NCI-H1930 (cell line): ENCODE results near the gene MTHFR.
"Not testable (repeated sequence)": the region's sequence is repeated elsewhere in the genome, so short reads cannot be mapped to it uniquely, and the experiment has no call there.

Experiments used
- DNase-seq, 2 experiments: peaks; one replicate each; lab custom pipeline; 2025; lab: John Stamatoyannopoulos, UW

The MTHFR gene

DNA sequence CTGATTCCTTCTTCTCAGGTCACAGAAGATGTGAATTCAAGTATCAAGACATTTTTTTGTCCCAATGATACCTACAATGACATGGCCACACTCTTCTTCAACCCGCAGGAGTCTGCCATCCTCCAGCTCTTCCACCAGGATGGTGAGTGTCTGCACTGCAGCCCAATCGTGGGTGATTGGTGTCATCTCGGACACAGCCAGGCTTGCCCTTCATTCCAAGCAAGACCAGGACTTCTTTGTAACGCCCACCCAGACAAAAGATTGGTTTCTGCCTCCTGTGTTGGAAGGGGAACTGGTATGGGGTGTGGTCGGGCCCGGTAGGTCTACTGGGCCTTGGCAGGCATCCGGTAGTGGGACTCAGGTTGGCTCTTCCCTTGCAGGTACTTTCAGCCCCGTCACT is 27.7 kb upstream of the MTHFR start:
- DNase-seq: no peak

DNA sequence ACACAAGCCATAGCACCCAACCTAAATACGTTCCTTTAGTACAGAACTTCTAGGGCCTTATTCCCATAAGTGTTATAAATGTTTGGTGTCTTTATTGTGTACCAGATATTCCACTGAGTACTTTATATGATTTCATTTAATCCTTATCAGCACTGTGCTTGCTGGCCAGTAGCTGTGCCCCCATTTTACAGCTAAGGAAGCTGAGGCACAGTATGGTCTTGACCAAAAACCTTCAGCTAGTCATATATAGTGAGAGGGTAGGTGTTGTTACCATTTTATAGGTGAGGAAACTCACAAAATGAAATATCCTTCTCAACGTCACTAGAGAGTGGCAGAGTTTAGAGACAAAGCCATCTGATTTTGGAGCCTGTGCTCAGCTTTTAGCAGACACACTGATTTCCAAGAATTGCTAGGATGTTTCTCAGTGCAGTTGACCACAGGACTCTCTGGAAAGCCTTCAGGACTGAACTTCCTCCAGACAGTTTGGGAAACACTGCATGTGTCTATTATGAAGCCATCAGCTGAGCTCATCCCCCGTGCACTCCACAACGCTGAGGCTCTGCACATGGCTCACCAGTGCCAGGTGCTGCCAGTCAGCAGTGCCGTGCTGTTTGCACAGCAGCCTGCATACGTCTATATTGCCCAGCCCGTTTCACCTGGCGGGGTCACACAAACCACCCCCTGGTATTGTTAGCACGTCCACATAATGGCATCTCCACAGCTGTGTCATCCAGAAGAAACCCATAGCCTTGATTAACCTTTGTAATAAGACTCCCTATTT is 26.4 kb upstream of the MTHFR start:
- DNase-seq: no peak

DNA sequence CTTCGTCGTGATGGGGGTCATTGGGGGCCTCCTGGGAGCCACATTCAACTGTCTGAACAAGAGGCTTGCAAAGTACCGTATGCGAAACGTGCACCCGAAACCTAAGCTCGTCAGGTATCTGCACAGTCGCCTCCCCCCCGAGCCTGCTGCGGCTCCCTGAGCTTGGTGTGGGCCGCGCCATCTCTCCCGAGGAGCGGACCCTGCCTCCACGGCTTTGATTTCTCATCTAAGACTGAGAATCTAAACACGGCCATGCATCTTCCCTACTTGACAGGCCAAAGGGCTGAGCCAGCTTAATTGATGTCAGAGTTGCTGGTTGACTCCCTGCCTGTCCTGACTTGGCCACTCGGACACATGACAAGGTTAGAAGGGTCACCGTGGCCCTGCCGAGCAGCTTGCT is 22.7 kb upstream of the MTHFR start:
- no peak for DNase-seq

DNA sequence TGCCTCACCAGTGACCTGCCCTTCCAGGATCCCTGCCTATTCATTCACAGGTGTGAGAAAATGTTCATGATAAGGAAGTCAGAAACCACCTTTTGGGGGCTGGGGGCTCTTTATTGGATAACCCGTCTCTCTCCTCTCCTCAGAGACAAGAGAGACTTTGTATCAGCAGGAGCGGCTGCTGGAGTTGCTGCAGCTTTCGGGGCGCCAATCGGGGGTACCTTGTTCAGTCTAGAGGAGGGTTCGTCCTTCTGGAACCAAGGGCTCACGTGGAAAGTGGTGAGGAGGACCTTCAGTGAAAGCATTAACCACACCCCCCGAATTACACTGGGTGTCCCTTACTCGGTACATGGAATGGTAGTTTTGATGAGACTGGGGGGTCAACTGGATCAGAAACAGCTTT is 21.2 kb upstream of the MTHFR start:
- DNase-seq: no peak

DNA sequence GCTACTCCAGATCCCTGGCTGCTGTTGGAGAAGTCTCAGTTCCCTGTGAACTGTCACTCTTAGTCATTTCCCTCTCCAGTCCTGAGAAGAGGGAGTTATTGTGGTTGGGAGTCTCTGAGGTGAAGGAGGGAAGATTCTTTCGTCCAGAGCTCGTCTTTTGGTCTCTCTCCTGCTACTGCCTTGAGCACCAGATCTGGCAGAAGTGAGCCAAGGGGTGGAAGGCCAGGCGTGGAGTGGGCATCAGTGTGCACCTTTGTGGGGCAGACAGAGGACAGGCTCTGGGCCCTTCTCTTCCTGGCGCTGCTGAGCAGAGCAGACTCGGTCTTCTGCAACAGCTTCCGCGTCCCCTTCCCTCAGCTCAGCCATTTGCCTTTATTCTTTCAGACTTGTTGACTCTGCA is 19.4 kb upstream of the MTHFR start:
- no peak for DNase-seq

DNA sequence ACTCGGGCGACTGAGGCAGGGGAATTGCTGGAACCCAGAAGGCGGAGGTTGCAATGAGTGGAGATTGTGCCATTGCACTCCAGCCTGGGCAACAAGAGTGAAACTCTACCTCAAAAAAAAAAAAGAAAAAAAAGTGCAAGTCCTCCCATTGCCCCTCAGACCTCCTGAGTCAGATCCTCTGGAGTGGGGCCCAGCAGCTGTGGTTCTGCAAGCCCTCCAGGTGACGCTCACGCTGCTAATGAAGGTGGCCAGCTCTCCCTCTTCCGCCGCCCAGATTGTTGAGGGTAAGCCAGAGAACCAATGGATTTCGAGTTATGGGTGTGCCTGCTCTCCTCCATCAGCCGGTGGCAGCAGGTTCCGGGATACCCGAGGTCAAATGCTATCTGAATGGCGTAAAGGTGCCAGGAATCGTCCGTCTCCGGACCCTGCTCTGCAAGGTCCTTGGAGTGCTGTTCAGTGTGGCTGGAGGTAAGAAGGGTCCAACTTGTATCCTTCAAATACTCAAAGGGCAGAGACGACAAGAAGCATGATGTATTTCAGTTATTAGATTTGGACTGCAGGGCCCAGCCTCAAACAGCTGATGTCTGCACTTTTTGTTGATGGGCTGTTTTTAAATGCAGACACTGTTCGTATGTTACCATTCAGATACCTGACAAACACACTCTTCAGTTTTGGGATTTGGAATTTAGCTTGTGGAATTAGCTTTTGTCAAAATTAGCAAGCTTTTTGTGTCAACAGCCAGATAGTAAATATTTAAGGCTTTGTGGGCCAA is 17.8 kb upstream of the MTHFR start:
- DNase-seq: no peak

DNA sequence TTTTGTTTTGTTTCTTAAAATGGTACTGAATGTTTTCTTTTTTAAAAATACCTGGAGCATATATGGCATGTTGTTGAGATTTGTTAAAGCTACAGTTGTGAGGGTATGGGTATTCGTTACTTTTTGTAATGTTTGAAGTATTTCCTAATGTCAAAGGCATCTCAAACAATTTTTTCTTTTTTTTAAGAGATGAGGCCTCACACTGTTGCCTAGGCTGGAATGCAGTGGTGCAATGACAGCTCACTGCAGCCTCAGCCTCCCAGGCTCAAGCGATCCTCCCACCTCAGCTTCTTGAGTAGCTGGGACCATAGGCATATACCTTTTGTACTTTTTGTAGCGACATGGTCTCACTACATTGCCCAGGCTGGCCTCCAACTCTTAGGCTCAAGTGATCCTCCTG is 16.3 kb upstream of the MTHFR start:
- no peak for DNase-seq

DNA sequence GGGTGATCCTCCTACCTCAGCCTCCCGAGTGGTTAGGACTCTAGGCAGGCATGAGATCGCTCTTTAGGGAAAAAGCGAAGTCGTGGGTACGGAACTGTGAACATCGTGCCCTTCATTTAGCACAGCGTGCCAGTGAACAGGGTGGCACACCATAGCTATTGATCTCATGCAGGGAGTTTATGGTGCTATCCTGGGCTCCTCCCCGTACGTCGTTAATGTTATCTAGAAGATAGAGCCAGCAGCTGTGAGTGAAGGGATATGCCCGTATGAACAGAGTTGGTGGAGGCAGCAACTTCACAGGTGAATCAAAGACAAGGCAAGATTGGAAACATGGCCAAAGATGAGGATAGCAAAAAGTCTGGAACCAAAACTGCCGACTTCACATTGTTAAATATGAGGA is 11.4 kb upstream of the MTHFR start:
- DNase-seq: no peak

DNA sequence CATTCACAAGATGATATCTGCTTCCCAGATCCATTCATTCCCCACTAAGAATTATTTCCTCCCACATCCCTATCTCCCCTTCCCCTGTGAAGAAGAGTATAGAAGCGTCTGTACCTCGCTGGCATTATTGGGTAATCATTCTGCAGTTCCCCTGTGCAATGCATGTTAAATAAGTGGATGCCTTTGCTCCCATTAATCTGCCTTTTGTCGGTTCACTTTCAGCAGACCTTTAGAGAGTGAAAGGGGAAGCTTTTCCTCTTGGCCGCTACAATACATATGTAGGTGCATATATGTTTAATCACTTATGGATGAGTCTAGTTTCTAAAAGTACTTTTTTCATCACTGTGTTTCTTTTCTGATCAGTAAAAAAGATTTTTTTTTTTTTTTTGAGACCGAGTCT is 7.3 kb upstream of the MTHFR start:
- no peak for DNase-seq

DNA sequence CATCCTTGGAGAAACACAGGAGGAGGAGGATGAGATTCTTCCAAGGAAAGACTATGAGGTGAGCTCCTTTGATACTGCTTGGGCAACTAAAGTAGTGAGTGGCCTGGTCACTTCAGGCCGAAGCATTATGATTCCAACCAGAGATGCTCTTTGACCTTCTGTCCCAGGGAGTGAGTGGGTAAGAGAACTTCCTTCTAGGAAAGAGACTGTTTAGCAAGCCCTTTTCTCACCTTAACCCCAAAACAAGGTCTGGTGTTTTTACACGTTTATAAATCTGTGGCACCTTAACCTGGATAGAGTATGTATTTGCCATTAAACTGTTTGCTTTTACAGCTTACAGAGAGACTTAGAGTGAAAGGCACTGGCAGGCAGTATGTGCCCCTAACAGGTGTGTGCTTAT is 1.4 kb upstream of the MTHFR start:
- DNase-seq: no peak

DNA sequence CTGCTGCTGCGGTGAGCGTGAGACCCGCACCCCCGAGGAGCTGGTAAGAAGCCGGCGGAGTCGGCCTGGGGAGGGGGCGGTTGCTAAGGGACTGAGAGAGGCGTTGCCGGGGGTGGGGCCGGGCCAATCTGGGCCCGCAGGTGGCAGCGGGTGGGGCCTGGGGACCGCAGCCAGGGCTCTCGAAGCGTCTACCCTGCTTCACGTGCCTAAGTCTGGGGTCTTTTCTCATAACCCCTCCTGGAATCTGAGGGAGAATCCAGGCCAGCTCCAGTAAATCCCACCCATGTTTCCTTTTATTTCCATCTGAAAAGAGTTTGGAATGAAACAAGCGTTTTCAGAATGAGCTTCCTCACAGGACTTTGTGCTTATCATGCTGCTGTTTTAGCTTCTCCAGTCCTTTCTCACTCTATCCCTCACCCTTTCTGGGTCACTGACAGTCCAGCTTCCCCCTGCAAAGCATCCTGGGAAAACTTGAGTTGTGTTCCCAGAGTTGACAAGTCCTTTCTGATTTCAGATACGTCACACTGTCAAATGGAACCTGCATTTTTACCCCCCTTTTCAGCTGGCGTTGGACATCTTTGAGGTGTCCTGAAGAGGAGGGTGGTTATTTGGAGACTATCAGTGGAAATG is 658 bp upstream of the MTHFR start:
- no peak for DNase-seq

DNA sequence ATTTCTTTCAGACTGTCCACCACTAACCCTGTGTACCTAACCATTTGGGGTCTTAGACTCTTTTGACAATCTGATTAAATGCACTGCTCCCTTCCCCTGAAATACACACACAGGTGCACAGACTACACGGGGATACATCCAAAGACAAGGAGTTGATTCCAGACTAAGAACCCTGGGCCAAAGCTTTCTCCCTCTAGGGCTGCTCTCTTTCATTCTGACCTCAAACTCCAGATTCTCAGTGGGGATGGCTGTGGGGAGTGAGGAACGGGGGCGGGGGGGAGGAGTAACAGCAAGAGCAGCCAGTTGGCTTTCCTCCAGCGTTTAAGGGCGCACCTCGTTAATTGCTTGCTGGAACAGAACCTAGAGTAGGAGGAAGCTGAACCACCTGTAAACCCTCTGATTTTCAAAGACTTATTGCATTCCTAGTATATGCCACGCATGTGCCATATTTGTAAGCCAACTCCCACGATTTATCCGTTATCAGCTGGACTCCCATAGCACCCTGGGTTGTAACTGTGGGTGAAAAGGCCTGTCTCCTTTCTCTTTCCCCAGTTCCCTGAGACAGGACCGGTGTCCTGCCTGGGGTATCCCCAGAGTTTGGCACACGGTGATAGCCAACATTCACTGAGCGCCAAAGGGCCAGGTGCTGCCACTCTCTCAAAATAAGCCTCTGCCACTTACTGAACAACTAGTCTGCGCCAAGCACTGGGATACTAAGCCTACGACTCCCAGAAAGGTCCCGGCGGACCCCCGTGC is 920 bp downstream of the MTHFR start:
- DNase-seq: no peak

DNA sequence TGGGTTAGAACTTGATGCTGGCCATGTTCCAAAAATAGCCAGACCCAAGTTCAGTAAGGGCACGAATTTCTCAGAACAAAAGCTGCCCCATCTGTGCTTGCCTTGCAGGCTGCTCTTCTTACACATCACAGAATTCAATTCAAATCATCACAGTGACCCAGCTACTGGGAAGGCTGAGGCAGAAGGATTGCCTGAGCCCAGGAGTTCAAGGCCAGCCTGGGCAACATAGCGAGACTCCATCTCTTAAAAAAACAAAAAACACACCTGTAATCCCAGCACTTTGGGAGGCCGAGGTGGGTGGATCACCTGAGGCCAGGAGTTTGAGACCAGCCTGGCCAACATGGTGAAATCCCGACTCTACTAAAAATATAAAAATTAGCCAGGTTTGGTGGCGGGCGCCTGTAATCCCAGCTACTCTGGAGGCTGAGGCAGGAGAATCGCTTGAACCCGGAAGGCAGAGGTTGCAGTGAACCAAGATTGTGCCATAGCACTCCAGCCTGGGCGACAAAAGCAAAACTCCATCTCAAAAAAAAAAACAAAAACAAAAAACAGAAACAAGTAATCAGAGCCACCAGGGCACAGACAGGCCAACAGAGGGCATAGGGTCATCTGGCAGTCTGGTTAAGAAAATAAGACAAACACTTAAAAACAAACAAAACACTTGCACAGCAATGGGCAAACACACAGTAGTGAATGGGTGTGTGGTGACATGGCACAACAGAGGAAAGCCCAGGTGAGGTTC is 1.7 kb downstream of the MTHFR start:
- DNase-seq: not testable (repeated sequence)

DNA sequence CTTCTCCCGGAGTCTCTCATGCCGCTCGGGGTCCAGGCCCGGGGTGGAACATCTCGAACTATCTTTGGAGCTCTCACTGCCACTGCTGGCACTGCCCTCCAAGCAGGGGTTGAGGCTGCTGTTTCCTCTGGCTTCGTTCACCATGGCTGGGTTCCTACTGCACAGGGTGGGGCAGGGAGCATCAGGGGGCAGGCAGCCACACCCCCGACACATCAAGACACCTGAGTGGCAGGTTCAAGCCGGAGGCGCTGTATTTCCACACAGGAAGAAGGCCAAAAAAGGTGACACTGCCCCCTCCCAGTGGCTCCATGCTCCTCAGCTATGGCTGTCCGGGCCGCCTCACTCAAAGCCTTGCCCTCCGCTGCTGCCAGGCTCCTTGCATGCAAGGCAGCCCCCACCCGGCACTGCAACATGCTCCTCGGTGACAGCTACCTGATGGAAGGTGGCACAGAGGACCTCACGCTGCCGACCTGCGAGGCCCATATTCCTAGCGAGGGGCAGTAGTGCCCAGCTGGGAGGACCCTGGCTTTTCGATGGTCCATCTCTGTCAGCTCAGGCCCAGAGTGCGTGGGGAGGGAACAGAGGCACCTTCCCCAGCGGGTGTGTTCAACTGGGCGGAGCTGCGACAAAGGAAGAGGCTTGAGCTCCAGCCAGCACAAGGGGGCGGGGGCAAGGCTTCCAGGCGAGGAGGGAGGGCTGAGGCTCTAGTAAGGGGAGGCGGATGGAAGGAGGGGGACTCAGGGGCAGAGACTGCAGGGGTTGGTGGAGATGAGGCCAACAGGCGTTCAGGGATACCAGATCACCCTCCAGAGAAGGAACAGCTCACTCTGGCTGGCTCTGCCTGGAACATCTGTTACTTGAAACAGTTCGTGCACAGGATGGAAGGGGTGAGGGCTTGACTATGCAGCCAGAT is 2.5 kb downstream of the MTHFR start:
- no peak for DNase-seq

DNA sequence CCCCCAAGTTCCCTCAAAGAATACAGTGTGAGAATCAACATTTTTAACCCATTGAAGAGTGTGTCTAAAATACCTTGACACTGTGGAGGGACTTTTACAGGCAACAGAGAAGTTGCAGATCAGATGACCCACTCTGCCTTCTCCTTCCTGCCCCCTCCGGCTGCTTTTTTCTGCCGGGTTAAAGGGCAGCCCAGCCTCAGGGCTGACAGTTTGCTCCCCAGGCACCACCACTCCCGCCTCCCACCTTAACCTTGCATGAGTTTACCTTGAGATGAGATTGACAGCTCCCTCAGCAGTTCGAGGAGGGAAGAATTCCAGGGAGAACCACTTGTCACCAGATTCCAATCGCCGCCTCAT is 3.2 kb downstream of the MTHFR start:
- DNase-seq: no peak

DNA sequence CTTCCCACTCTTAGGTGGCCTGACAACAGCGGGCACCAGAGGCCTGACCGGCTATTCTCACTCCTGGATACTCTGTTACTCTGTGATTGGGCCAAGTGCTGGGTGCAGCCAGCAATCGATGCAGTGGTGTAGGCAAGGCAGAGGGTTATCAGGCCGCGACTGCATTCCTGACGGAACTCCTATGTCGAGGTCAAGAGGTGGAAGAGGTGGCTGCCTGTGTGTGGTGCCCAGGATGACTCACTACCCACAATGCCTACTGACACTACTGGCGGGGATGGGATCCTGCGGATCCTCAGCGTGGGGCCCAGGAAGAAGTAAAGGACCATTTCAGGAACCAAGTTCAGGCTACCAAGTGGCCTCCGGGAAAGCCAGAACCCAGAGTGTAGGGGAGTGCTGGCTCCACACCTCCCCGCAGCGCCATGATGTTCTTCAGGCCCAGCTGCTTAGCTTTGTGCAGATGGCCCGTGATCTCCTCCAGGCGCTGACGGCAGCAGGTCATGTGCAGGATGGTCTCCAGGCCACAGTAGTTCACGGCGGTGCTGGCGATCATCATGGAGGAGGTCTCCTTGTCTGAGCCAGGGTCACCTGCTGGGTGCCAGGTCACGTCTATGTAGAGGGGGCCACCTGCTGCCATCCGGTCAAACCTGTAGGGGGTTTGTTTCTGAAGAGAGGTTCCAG is 4.9 kb downstream of the MTHFR start:
- no peak for DNase-seq

DNA sequence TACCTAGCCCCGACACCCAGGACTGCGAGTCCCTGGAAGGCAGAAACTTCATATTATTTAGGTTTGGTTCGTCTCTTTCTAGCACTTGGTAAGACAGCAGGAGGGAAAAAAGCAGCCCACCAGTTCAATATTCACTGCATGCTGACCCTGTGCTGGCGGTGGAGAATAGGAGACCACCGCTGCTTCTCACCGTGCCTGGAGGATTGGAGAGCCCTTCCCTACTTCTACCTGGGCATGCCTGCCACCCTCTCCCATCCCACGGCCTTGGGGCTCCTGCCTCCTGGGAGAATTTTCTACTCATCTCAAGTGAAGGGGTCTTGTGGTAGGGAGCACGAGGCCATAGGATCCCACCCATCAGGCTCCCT is 5.4 kb downstream of the MTHFR start:
- no peak for DNase-seq

DNA sequence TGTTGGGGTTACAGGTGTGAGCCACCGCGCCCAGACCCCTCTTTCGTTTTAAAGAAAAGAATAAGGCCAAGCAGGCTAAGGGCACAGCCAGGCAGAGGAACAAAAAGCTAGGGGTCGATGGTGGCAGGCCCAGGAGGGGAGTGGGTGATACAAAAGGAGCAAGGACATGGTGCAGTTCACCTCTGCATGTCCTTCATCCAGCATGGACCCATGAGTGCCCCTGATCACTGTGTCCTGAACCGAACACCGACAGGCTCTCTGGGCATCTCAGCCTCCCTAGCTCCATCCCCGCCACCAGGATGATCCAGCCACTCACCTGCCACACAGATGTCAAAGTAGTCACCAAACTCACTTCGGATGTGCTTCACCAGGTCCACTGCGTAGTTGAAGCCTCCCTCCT is 5.9 kb downstream of the MTHFR start:
- no peak for DNase-seq

DNA sequence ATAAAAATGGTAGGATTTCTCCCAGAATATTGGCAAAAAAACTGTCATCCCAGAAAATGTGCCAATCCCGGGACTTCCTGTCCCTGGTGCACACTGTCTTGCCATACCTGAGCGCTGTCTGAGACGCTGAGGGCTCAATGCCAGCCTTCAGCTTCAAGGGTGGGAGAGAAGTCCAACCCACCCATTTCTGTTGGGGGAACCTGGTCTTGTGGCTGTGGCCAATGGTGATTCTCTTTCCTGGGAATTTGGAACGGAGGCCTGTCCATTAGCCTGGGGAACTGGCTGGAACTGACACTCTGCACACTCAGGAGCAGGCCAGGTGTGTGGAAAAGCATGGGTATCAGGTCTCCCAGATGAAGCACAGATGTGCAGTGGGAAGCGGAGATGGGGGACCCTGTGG is 6.7 kb downstream of the MTHFR start:
- no peak for DNase-seq

DNA sequence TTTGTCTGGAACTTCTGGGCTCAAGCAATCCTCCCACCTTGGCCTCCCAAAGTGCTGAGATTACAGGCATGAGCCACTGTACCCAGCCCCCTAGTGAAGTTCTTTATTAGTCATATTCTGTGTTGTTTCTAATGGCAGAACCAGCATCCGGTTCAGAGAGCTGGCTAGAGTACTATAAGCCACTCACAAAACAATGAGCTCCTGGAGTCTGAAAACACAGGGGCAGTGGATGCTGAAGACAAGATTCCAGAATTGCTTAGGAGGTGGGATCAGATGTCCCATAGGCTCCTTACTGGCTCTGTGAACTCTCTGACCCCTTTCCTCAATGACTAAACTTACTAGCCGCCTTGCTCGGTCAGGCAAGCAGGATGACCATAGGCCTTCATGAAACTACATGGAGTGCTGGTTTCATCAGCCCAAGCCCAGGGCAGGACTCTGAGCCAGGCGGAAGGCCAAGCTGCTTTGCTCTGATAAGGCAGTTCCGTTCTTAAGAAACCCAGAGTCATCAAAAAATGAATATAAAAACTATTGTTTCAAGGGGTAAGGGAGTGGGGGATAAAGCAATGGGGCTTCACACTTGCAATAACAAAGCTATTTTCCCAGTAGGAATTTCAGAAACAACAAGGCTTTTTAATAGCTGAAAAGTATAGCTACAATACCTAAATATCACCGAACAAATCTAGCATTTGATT is 8.1 kb downstream of the MTHFR start:
- no peak for DNase-seq
